ENCODE measurements around the gene TP53INP2.
"Not testable (repeated sequence)": the region's sequence is repeated elsewhere in the genome, so short reads cannot be mapped to it uniquely, and the experiment has no call there.

The TP53INP2 gene, protein sequence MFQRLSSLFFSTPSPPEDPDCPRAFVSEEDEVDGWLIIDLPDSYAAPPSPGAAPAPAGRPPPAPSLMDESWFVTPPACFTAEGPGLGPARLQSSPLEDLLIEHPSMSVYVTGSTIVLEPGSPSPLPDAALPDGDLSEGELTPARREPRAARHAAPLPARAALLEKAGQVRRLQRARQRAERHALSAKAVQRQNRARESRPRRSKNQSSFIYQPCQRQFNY

GRCh38 chr20:34704177-34705007, at the start of gene TP53INP2:
TSS of gene TP53INP2 (plus strand) at chr20:34704344. CDS start at chr20:34708740, 4,396 bp downstream.
- peak; percentile 90 for DNase-seq

DNA sequence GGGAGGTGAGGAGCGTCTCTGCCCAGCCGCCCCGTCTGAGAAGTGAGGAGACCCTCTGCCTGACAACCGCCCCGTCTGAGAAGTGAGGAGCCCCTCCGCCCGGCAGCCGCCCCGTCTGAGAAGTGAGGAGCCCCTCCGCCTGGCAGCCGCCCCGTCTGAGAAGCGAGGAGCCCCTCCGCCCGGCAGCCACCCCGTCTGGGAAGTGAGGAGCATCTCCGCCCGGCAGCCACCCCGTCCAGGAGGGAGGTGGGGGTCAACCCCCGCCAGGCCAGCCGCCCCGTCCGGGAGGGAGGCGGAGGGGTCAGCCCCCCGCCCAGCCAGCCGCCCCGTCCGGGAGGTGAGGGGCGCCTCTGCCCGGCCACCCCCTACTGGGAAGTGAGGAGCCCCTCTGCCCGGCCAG, 45.5 kb upstream of the TP53INP2 start:
- DNase-seq = not testable (repeated sequence)

GRCh38 chr20:34661811-34662210, 42.3 kb upstream of the TP53INP2 start:
- DNase-seq = not testable (repeated sequence)

- DNase-seq = no peak
These were observed 40.8 kb upstream of the TP53INP2 start for GRCh38 chr20:34663213-34663943.

- not testable (repeated sequence) for DNase-seq
These were observed 39.4 kb upstream of the TP53INP2 start for GRCh38 chr20:34664751-34665150.

DNA sequence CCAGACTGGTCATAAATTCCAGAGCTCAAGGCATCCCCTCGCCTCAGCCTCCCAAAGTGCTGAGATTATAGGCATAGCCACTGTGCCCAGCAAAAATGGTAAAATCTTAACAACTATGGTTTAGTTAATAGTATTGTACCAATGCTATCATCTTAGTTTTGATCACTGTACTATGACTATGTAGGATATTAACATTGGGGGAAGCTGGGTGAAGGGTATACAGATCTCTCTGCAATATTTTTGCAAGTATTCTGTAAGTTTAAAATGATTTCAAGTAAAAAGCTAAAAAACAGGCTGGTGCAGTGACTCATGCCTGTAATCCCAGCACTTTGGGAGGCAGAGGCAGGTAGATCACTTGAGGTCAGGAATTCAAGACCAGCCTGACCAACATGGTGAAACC, 35.0 kb upstream of the TP53INP2 start:
- no peak for DNase-seq

- DNase-seq = no peak
These were observed 30.7 kb upstream of the TP53INP2 start for GRCh38 chr20:34673412-34673811.

DNA sequence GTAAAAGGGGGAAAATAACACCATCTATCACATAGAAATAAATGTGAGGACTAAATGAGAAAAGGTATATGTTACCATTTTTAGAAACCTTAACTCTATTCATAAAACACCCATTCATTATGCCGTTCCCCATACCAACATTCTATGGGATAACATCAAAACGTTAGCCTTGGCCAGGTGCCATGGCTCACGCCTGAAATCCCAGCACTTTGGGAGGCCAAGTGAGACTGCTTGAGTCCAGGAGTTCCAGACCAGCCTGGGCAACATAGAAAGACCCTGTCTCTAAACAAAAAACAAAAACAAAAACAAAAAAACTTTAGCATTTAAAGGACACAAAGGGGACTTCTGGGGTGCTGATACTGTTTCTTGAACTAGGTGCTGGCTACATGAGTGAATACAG, 28.6 kb upstream of the TP53INP2 start:
- no peak for DNase-seq

GRCh38 chr20:34675993-34676641, 28.0 kb upstream of the TP53INP2 start:
- no peak for DNase-seq

DNA sequence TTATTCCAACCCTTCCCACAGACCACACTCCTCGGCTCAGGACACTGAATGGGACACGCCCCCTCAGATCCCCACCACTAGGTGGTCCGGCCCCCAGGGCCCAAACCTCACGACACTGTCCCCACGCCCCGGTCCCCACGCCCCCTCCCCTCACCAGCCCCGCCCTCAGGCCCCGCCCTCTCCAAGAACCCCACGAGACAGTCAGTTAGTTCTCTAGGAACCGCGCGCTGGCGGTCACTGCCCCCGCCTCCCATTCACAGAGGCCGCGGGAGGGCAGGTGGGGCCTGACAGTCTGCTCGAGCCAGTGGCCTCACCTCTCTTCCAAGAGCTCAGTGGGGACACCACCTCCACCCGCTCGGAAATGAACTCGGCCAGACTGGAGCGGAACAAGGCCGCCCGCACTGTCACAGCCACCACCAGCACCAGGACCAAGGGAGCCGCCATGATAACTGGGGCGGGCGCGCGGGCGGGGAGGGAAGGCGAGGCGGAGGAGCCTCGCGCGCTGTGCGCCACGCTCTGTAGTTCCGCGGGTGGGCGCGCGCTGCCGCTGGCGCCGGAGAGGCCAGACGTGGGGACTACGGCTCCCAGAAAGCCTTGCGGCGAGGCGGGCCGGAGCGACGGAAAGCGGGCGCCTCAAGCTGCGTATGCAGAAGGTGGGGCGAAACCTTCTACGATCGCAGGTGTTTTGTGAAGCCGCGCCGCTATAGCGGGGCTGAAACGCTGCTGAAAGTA, 27.3 kb upstream of the TP53INP2 start, which contains the start of gene PIGU:
Gene PIGU, minus strand, starts transcription at position 451 of the 732 bp plus-strand sequence. Its CDS starts 7 bp downstream, at position 444.
- DNase-seq = peak; percentile 96

- no peak for DNase-seq
These were observed 23.5 kb upstream of the TP53INP2 start for GRCh38 chr20:34680586-34681175.

GRCh38 chr20:34683667-34684066, 20.5 kb upstream of the TP53INP2 start:
- DNase-seq = no peak

GRCh38 chr20:34689486-34689885, 14.7 kb upstream of the TP53INP2 start:
- no peak for DNase-seq

DNA sequence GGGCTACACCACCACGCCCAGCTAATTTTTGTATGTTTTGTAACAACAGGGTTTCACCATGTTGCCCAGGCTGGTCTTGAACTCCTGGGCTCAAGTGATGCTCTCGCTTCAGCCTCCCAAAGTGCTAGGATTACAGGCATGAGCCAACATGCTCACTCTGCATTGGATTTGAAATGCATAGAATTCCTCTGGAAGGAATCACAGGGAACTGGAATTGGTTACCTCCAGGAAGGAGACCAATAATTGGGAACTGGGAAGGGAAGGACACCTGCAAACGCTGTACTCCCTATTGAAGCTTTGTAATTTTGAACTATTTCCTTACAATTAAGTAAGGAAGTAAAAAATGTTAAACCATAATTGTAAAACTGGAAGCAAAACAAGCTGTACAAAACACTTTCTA, 12.3 kb upstream of the TP53INP2 start:
- no peak for DNase-seq

DNA sequence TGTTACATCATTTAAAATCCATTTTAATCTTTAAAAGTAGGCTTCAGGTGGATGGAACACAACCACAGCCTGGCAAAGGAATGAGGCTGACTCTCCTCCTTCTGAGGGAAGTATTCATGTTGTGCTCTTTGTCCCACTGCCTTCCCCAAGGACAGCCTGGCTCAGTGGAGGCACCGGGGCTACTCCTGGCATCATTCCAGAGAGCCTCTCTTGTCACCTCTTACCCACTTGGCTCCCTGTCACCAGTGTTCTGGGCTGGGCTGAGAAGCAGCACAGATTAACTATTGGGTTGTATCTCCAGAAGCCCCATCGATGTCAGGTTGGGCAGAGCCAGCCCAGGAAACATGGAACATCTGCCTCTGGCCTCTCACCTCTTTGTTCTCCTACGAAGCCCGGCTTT, 10.7 kb upstream of the TP53INP2 start:
- DNase-seq = no peak

GRCh38 chr20:34701405-34702085, 2.6 kb upstream of the TP53INP2 start:
- DNase-seq = no peak

- DNase-seq = no peak
These were observed 1.1 kb upstream of the TP53INP2 start for GRCh38 chr20:34703061-34703423.

GRCh38 chr20:34703424-34704176, 544 bp upstream of the TP53INP2 start:
- peak; percentile 30 for DNase-seq

GRCh38 chr20:34705008-34705396, 858 bp downstream of the TP53INP2 start:
- DNase-seq = no peak

Data from NCI-H774 (cell line).